ENCODE results near the gene OXLD1. TPM values are rescaled to one million over a fixed set of nuclear protein-coding genes. Genes with fewer than 3 reads are reported as not detected.

The OXLD1 gene
- total RNA-seq, 4 donors from 2014 or later: 3.2 to 56.1 (median 20.3) TPM

DNA sequence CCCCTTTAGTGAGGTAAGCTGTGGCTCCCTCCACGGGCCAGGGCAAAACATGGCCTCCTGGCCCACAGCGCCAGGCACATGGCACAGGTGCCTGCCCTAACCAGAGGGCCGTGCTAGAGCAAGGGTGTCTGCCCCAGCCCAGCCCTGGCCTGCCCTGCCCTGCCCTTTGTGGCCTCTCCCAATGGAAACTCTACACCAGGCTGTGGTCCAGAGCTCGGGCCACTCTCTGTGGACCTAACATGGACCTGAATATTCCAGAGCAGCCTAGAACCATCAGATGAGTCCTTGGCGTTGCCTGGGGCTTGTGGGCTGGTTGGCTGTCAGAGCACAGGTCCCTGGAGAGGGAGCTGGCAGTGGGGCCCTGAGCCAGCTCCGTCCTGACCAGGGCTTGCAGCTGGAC lies 28.8 kb upstream of the OXLD1 start:
- Histone ChIP-seq H3K4me1 (no peaks in the 10 kb centered on the region), H3K27ac (no peak overlapping the region)

DNA sequence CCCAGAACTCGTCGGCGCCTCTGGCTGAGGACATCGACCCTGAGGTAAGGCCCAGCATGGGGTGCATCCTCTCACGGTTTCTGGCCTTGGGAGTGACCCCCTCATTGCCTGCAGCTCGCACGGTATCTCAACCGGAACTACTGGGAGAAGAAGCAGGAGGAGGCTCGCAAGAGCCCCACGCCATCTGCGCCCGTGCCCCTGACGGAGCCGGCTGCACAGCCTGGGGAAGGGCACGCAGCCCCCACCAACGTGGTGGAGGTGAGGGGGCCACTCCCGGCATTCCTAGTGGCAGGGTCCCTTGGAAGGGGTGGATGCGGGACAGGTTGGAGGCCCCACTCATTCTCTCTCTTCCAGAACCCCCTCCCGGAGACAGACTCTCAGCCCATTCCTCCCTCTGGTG lies 28.4 kb upstream of the OXLD1 start:
- Histone ChIP-seq H3K9me3 (no peaks in the 10 kb centered on the region), H3K36me3 (no peaks in the 10 kb centered on the region)
- intact Hi-C loops (cut with DNase I; ENCODE audit: low total_unique reads): no loop called here

More for the DNA sequence above, 28.8 kb upstream of the OXLD1 start:
- DNase-seq: no peak
- TF ChIP-seq CTCF (IDR thresholded peaks at IDR 0.05) (no peak), POLR2A (IDR thresholded peaks at IDR 0.05) (no peak)
- Histone ChIP-seq H3K36me3 (no peaks in the 10 kb centered on the region), H3K4me3 (no peak overlapping the region), H3K27me3 (no peaks in the 10 kb centered on the region), H3K9me3 (no peaks in the 10 kb centered on the region)
- intact Hi-C loops (cut with DNase I; ENCODE audit: low total_unique reads): no loop called here

DNA sequence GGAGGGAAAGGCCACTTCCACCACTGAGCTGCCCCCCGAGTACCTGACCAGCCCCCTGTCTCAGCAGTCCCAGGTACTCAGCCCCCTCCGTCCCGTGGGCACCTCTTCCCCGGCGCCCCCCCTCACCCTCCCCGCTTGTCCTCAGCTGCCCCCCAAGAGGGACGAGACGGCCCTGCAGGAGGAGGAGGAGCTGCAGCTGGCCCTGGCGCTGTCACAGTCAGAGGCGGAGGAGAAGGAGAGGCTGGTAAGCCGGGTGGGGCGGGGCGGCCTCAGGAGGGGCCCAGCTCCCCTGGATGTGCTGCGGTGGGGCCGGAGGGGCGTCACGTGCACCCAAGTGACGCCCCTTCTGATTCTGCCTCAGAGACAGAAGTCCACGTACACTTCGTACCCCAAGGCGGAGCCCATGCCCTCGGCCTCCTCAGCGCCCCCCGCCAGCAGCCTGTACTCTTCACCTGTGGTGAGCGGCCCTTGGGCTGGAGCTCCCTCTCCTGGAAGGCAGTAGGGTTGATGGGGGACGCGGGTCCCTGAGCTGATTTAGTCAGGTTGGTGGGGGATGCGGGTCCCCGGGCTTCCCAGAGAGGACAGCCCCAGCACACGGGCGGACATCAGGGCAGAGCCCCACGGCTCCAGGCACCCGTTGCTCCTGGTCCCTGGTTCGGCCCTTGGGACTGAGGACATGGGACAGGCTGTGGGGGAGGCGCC lies 27.3 kb upstream of the OXLD1 start:
- intact Hi-C loops (cut with DNase I; ENCODE audit: low total_unique reads): no loop called here
- no peak for TF ChIP-seq POLR2A (IDR thresholded peaks at IDR 0.05)
- no peak for TF ChIP-seq CTCF (IDR thresholded peaks at IDR 0.05)
- no peaks in the 10 kb centered on the region for H3K36me3 ChIP-seq
- no peaks in the 10 kb centered on the region for H3K4me1 ChIP-seq
- no peak overlapping the region for H3K4me3 ChIP-seq
- no peak overlapping the region for H3K27ac ChIP-seq
- DNase-seq: no peak
- H3K27me3 ChIP-seq: no peaks in the 10 kb centered on the region
- no peaks in the 10 kb centered on the region for H3K9me3 ChIP-seq

More for the DNA sequence above, 28.4 kb upstream of the OXLD1 start:
- Histone ChIP-seq H3K4me1 (no peaks in the 10 kb centered on the region), H3K27ac (no peak overlapping the region), H3K27me3 (no peaks in the 10 kb centered on the region), H3K4me3 (no peak overlapping the region)
- no peak for TF ChIP-seq POLR2A (IDR thresholded peaks at IDR 0.05)
- TF ChIP-seq CTCF (IDR thresholded peaks at IDR 0.05): no peak
- no peak for DNase-seq

DNA sequence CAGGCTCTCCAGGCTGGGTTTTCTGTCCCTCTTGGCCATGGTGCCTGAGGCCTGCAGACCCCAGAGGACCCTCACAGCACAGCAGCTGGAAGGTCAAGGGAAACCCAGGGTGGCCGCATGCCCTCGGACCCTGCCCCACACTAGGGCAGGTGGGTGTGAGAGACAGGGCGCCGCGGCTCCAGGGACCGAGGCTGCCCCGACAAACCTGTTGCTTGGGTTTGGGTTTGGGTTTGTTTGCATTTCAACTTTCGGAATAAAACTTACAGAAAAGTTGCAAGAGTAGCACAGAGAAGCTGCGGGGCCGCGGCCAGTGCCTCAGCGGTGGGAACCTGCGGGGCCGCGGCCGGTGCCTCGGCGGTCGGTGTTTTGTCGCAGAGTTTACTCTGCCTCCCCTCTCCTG lies 25.2 kb upstream of the OXLD1 start:
- no peaks in the 10 kb centered on the region for H3K9me3 ChIP-seq
- no peak for DNase-seq
- no peak overlapping the region for H3K4me3 ChIP-seq
- H3K27ac ChIP-seq: no peak overlapping the region
- H3K27me3 ChIP-seq: no peaks in the 10 kb centered on the region
- no peaks in the 10 kb centered on the region for H3K4me1 ChIP-seq
- no peaks in the 10 kb centered on the region for H3K36me3 ChIP-seq
- intact Hi-C loops (cut with DNase I; ENCODE audit: low total_unique reads): no loop called here
- TF ChIP-seq POLR2A (IDR thresholded peaks at IDR 0.05) (no peak), CTCF (IDR thresholded peaks at IDR 0.05) (no peak)

DNA sequence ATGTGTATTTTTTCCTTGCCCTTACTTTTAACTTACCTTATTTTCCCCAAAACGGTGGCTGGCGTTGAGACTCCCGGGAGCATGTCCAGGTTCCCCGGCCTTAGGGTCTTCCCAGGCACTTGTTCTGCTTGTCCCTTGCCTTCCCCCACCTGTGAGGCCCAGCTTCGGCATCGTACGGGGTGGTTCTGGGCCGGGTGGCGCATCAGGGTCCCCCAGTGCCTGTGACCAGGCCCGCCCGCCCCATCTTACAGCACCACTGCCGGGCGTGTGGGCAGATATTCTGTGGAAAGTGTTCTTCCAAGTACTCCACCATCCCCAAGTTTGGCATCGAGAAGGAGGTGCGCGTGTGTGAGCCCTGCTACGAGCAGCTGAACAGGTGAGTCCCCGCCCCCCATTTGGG lies 24.8 kb upstream of the OXLD1 start:
- H3K4me3 ChIP-seq: no peak overlapping the region
- no peak for DNase-seq
- no peaks in the 10 kb centered on the region for H3K27me3 ChIP-seq
- TF ChIP-seq POLR2A (IDR thresholded peaks at IDR 0.05): no peak
- no peak for TF ChIP-seq CTCF (IDR thresholded peaks at IDR 0.05)
- H3K36me3 ChIP-seq: no peaks in the 10 kb centered on the region
- H3K27ac ChIP-seq: no peak overlapping the region
- H3K4me1 ChIP-seq: no peaks in the 10 kb centered on the region
- no peaks in the 10 kb centered on the region for H3K9me3 ChIP-seq
- intact Hi-C loops (cut with DNase I; ENCODE audit: low total_unique reads): no loop called here

Data from uterus (tissue), 4 donors.